IMR-90 (cell line): Measurements from ENCODE around the gene CNFN. TPM values are rescaled to one million over a fixed set of nuclear protein-coding genes. Genes with fewer than 3 reads are reported as not detected.

Experiments used
- ATAC-seq: fragments of 200-7000 bp; cut with Tn5 transposase; 2 replicates; pipeline ENCODE4 v1.9.1; 2020; ENCODE audit warnings: low read depth, mild to moderate bottlenecking, moderate library complexity
- BruUV-seq: library from RNA; stranded (reverse); fragments of 400-500 nt; replicated peaks from 2 replicates; lab custom pipeline; 2021; lab: Mats Ljungman, UMichigan
- CTCF ChIA-PET: fragments of 300-600 bp; formaldehyde crosslinking; extraction: SDS; loops from one replicate; lab custom pipeline; 2021; ENCODE audit warnings: antibody characterized with exemption; lab: Yijun Ruan, JAX
- POLR2A ChIA-PET: fragments of 300-600 bp; sonication (Branson Sonifier 250); formaldehyde crosslinking; loops from one replicate; lab custom pipeline; 2022; ENCODE audit warnings: antibody characterized with exemption; ENCODE audit not compliant: unreplicated experiment; lab: Charles Lee
- DNase-seq: peaks from one replicate; pipeline ENCODE4 v3.0.0; 2013
- H2AFZ ChIP-seq: replicated peaks from 2 replicates; pipeline ENCODE3; 2013; ENCODE audit warnings: low read length, mild to moderate bottlenecking; ENCODE audit not compliant: poor library complexity
- H2AK5ac ChIP-seq: 2 replicates; pipeline ENCODE4 v1.6.1; 2013; ENCODE audit warnings: low read depth, low read length, inconsistent platforms
- H2AK9ac ChIP-seq: replicated peaks from 2 replicates; pipeline ENCODE3; 2013; ENCODE audit warnings: mild to moderate bottlenecking, low read depth, low read length, moderate library complexity; ENCODE audit not compliant: poor library complexity
- H2BK120ac ChIP-seq: 2 replicates; pipeline ENCODE4 v1.6.1; 2013; ENCODE audit warnings: low read depth, low read length, inconsistent platforms
- H2BK15ac ChIP-seq: 3 replicates; pipeline ENCODE4 v1.6.1; 2013; ENCODE audit warnings: low read depth, low read length, inconsistent platforms
- H2BK20ac ChIP-seq: 2 replicates; pipeline ENCODE4 v1.6.1; 2013; ENCODE audit warnings: low read depth, mild to moderate bottlenecking, inconsistent platforms, low read length, moderate library complexity
- H2BK5ac ChIP-seq: 2 replicates; pipeline ENCODE4 v1.6.1; 2013; ENCODE audit warnings: mild to moderate bottlenecking, low read depth, low read length, inconsistent platforms; ENCODE audit not compliant: poor library complexity, severe bottlenecking
- H3K14ac ChIP-seq: replicated peaks from 2 replicates; pipeline ENCODE4 v1.6.1; 2013; ENCODE audit warnings: low read depth, low read length, inconsistent platforms
- H3K18ac ChIP-seq: 2 replicates; pipeline ENCODE4 v1.6.1; 2013; ENCODE audit warnings: low read depth, low read length, control low read depth
- H3K23ac ChIP-seq: 2 replicates; pipeline ENCODE4 v1.6.1; 2013; ENCODE audit warnings: low read depth, low read length, inconsistent platforms
- H3K27ac ChIP-seq: 2 replicates; pipeline ENCODE4 v1.5.1; 2013; ENCODE audit warnings: mild to moderate bottlenecking, control low read depth, low read length; ENCODE audit not compliant: insufficient read depth
- H3K27me3 ChIP-seq: 2 replicates; pipeline ENCODE4 v1.6.1; 2013; ENCODE audit warnings: low read length; ENCODE audit not compliant: control insufficient read depth, insufficient read depth
- H3K36me3 ChIP-seq: 2 replicates; pipeline ENCODE4 v1.6.1; 2013; ENCODE audit warnings: low read length, mixed read lengths; ENCODE audit not compliant: control insufficient read depth, insufficient read depth
- H3K4ac ChIP-seq: 2 replicates; pipeline ENCODE4 v1.6.1; 2013; ENCODE audit warnings: low read depth, low read length, inconsistent platforms
- H3K4me1 ChIP-seq: 2 replicates; pipeline ENCODE4 v1.6.1; 2013; ENCODE audit warnings: low read length, mixed read lengths; ENCODE audit not compliant: control insufficient read depth, insufficient read depth
- H3K4me2 ChIP-seq: 2 replicates; pipeline ENCODE4 v1.6.1; 2013; ENCODE audit warnings: low read depth, mild to moderate bottlenecking, control low read depth, low read length, moderate library complexity
- H3K4me3 ChIP-seq: 2 replicates; pipeline ENCODE4 v1.5.1; 2013; ENCODE audit warnings: low read depth, mild to moderate bottlenecking, control low read depth, low read length, moderate library complexity; ENCODE audit not compliant: insufficient read depth
- H3K56ac ChIP-seq: 2 replicates; pipeline ENCODE4 v1.6.1; 2013; ENCODE audit warnings: low read length, inconsistent platforms; ENCODE audit not compliant: insufficient read depth; ENCODE audit errors: extremely low read depth
- H3K79me1 ChIP-seq, 2 experiments: 2 replicates each; pipeline ENCODE4 v1.6.1; 2013; ENCODE audit warnings: low read length in 2 of 2, inconsistent platforms in 1 of 2, low read depth in 1 of 2
- H3K9ac ChIP-seq: 2 replicates; pipeline ENCODE4 v1.6.1; 2013; ENCODE audit warnings: low read depth, low read length, control low read depth
- H3K9me1 ChIP-seq: 2 replicates; pipeline ENCODE4 v1.6.1; 2013; ENCODE audit warnings: low read length, inconsistent platforms; ENCODE audit not compliant: insufficient read depth
- H3K9me3 ChIP-seq: 2 replicates; pipeline ENCODE4 v1.6.1; 2013; ENCODE audit warnings: low read length; ENCODE audit not compliant: control insufficient read depth, insufficient read depth
- H4K20me1 ChIP-seq: 2 replicates; pipeline ENCODE4 v1.6.1; 2013; ENCODE audit warnings: low read length, inconsistent platforms; ENCODE audit not compliant: insufficient read depth
- H4K5ac ChIP-seq: 2 replicates; pipeline ENCODE4 v1.6.1; 2013; ENCODE audit warnings: mild to moderate bottlenecking, low read depth, low read length, control low read depth
- H4K8ac ChIP-seq, 2 experiments: 2 replicates each; pipeline ENCODE4 v1.6.1; 2013; ENCODE audit warnings: low read depth in 2 of 2, low read length in 2 of 2, control low read depth in 1 of 2, inconsistent platforms in 1 of 2
- H4K91ac ChIP-seq: 2 replicates; pipeline ENCODE4 v1.6.1; 2013; ENCODE audit warnings: low read depth, low read length, inconsistent platforms; ENCODE audit not compliant: insufficient read depth
- BHLHE40 ChIP-seq: fragments of 150-350 bp; IDR thresholded peaks from 2 replicates; pipeline ENCODE4 v1.6.1; 2016; ENCODE audit warnings: mild to moderate bottlenecking, low read depth, low read length
- CEBPB ChIP-seq: IDR thresholded peaks from 2 replicates; pipeline ENCODE4 v1.6.1; 2012; ENCODE audit warnings: low read depth, low read length, improper control_type of control experiment
- CHD1 ChIP-seq: IDR thresholded peaks from 2 replicates; pipeline ENCODE4 v1.6.1; 2012; ENCODE audit warnings: low read depth, low read length, improper control_type of control experiment
- FOS ChIP-seq: fragments of 150-350 bp; IDR thresholded peaks from 2 replicates; pipeline ENCODE4 v1.6.1; 2016; ENCODE audit warnings: low read depth, low read length
- MAFK ChIP-seq: IDR thresholded peaks from 2 replicates; pipeline ENCODE4 v1.6.1; 2012; ENCODE audit warnings: low read depth, low read length, improper control_type of control experiment
- MXI1 ChIP-seq: IDR thresholded peaks from 2 replicates; pipeline ENCODE4 v1.6.1; 2012; ENCODE audit warnings: low read depth, mild to moderate bottlenecking, low read length, moderate library complexity, borderline replicate concordance
- NFE2L2 ChIP-seq: fragments of 150-350 bp; IDR thresholded peaks from 2 replicates; pipeline ENCODE4 v1.6.1; 2016; ENCODE audit warnings: low read depth, mild to moderate bottlenecking, low read length
- POLR2A ChIP-seq: IDR thresholded peaks from 2 replicates; pipeline ENCODE4 v1.6.1; 2012; ENCODE audit warnings: mild to moderate bottlenecking, low read depth, low read length
- RAD21 ChIP-seq: IDR thresholded peaks from 2 replicates; pipeline ENCODE4 v1.6.1; 2012; ENCODE audit warnings: low read length, improper control_type of control experiment
- RCOR1 ChIP-seq: IDR thresholded peaks from 2 replicates; pipeline ENCODE4 v1.6.1; 2012; ENCODE audit warnings: mild to moderate bottlenecking, low read length, improper control_type of control experiment; ENCODE audit not compliant: insufficient replicate concordance
- RFX5 ChIP-seq: IDR thresholded peaks from 2 replicates; pipeline ENCODE4 v1.8.0; 2012; ENCODE audit warnings: low read depth, mild to moderate bottlenecking, low read length, moderate library complexity
- SMC3 ChIP-seq: fragments of 150-350 bp; IDR thresholded peaks from 2 replicates; pipeline ENCODE4 v1.6.1; 2016; ENCODE audit warnings: low read depth, mild to moderate bottlenecking, antibody characterized with exemption, low read length, moderate library complexity
- USF2 ChIP-seq: fragments of 150-350 bp; IDR thresholded peaks from 2 replicates; pipeline ENCODE4 v1.6.1; 2017; ENCODE audit warnings: mild to moderate bottlenecking, antibody characterized with exemption, low read length, low read depth
- WGBS, 2 experiments: methylation state at CpG; one replicate each; pipeline versions ENCODE4 v1.1.5 to v1.1.7; 2013; ENCODE audit warnings: missing lambda C conversion rate in 2 of 2; ENCODE audit not compliant: insufficient read length in 1 of 2; ENCODE audit errors: extremely low coverage in 2 of 2; 5-methylcytosine and 5-hydroxymethylcytosine counted together
- dilution Hi-C: fragments of 300-500 bp; cut with HindIII; formaldehyde crosslinking; loops from one replicate; pipeline ENCODE4 v1.14.3; 2018; ENCODE audit warnings: low sequenced_read_pairs; ENCODE audit not compliant: unreplicated experiment
- in situ Hi-C: fragments of 300-500 bp; cut with MboI; formaldehyde crosslinking; loops from 3 replicates; pipeline ENCODE4 v1.14.3; 2019; ENCODE audit warnings: low sequenced_read_pairs, inconsistent platforms, mixed read lengths
- intact Hi-C: fragments of 100-400 bp; cut with micrococcal nuclease; formaldehyde crosslinking; loops from 2 replicates; pipeline ENCODE4 v1.10.0; 2022
- polyA plus RNA-seq, 3 experiments: library from polyadenylated mRNA; depleted of rRNA; stranded (reverse); fragments of >200 nt; gene quantifications; 2 replicates each; pipeline ENCODE4 v1.2.3, GENCODE V29; 2012; ENCODE audit warnings: low replicate concordance in 1 of 3
- total RNA-seq: library from RNA; depleted of rRNA; stranded (reverse); fragments of >200 nt; gene quantifications from 2 replicates; pipeline ENCODE4 v1.2.3, GENCODE V29; 2012
- TF ChIP-seq, protein P1 (sequence below): conservative IDR thresholded peaks from 2 replicates; pipeline ENCODE4 v1.5.1; 2012; ENCODE audit warnings: mild to moderate bottlenecking, low read depth, low read length, improper control_type of control experiment
- TF ChIP-seq, protein P2 (sequence below): fragments of 150-350 bp; IDR thresholded peaks from 2 replicates; pipeline ENCODE4 v1.6.1; 2016; ENCODE audit warnings: low read depth, mild to moderate bottlenecking, low read length, moderate library complexity, borderline replicate concordance

Gene CNFN
- total and polyA plus RNA-seq, 2 of the 4 experiments (the other 2 are of a cell fraction) = 1.2 TPM; not detected in 1

DNA sequence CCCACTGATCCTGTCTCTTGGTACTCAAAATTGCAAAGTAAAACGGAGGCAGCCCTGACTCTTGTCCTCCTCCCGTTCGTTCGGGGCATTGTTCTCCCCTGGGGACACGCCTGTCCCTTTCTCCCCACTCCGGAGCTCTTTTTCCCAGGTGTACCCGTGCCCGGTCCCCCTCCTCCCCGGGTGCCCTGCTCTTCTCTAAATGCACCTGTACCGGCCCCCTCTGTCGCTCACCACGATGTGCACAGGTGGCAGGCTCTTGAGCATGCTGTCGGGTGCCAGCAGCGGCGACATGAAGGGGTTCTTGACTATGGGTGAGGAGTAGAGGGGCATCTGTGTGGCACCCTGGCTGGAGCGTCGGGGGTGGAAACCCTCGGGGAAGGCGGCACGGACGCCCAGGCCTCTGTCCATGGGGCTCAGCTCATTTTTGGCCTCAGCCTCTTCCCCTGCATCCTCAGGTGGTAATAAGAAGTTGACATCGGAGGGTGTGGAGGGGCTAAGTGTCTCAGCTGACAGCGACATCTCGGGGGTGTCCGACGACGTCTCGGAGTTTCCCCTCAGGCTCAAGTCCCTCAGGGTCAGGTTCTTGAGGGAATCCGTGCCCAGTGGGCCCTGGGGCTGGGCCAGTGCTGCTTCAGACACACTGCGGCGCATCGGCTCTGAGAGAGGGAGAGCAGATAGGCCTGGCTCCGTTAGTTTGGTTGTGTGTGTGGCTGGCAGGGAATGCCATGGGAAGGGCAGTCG, 12.4 kb upstream of the CNFN start:
- peak overlapping the region; percentile 97; the same call in 1 of the 2 replicates for H3K4me2 ChIP-seq
- ChIA-PET CTCF (interaction anchor here (1.5 kb wide), 1 partner anchor 38 kb away, joined by 4 read pairs; no protein-coding TSS in a partner anchor), POLR2A (no interaction called here)
- no peak overlapping the region for H2BK20ac ChIP-seq
- WGBS, 2 experiments = 61% methylated on average over 18 of the region's 34 CpGs; no CpG with 5 or more reads in 1 of the 2 experiments
- H4K8ac ChIP-seq = peak overlapping the region in 1 of 2 experiments; percentile 86; a peak in 1 of 4 replicates
- no peak overlapping the region for H3K4me3 ChIP-seq
- H3K4me1 ChIP-seq = peaks cover 7% of the 10 kb centered on the region; the same call in 1 of the 2 replicates
- dilution Hi-C loops (no loop called here), in situ Hi-C loops (no loop called here), intact Hi-C loops (loop anchor here (10.0 kb wide), 1 partner anchor 268 kb away; the partner anchor contains the start of gene POU2F2)
- no TSS peak for BruUV-seq
- no peak for DNase-seq
- no peaks in the 10 kb centered on the region for H3K9me3 ChIP-seq
- no peak overlapping the region for H2BK15ac ChIP-seq
- 0 out of 2 replicates have a peak, but pooled peaks cover 1% of the 10 kb centered on the region for H3K36me3 ChIP-seq
- peak overlapping the region; percentile 71 for H3K23ac ChIP-seq
- no peak for ATAC-seq
- peaks cover 18% of the 10 kb centered on the region for H3K9me1 ChIP-seq
- H3K18ac ChIP-seq = no peak overlapping the region
- H2BK5ac ChIP-seq = no peak overlapping the region
- peak overlapping the region; percentile 69; the same call in 1 of the 2 replicates for H3K14ac ChIP-seq
- H2AK9ac ChIP-seq = peak overlapping the region; percentile 78
- peaks cover 13% of the 10 kb centered on the region; the same call in 1 of the 2 replicates for H4K20me1 ChIP-seq
- no peaks in the 10 kb centered on the region for H3K27me3 ChIP-seq
- H3K9ac ChIP-seq = no peak overlapping the region
- peaks cover 0 to 35% of the 10 kb centered on the region in 2 experiments; a peak in 2 of 4 replicates for H3K79me1 ChIP-seq
- H2BK120ac ChIP-seq = no peak overlapping the region
- H2AK5ac ChIP-seq = no peak overlapping the region
- H2AFZ ChIP-seq = no peak overlapping the region
- no peak overlapping the region for H3K4ac ChIP-seq
- H4K91ac ChIP-seq = no peak overlapping the region
- no peak overlapping the region for H3K56ac ChIP-seq
- no peak overlapping the region for H3K27ac ChIP-seq
- H4K5ac ChIP-seq = no peak overlapping the region
- TF ChIP-seq RCOR1 = no peak
- TF ChIP-seq SMC3 = no peak
- TF ChIP-seq RFX5 = no peak
- TF ChIP-seq BHLHE40 = no peak
- TF ChIP-seq FOS = no peak
- no peak for TF ChIP-seq CEBPB
- TF ChIP-seq MAFK = no peak
- no peak for TF ChIP-seq MXI1
- no peak for TF ChIP-seq USF2
- TF ChIP-seq RAD21 = no peak
- TF ChIP-seq CHD1 = no peak
- no peak for TF ChIP-seq NFE2L2
- TF ChIP-seq, protein P1, sequence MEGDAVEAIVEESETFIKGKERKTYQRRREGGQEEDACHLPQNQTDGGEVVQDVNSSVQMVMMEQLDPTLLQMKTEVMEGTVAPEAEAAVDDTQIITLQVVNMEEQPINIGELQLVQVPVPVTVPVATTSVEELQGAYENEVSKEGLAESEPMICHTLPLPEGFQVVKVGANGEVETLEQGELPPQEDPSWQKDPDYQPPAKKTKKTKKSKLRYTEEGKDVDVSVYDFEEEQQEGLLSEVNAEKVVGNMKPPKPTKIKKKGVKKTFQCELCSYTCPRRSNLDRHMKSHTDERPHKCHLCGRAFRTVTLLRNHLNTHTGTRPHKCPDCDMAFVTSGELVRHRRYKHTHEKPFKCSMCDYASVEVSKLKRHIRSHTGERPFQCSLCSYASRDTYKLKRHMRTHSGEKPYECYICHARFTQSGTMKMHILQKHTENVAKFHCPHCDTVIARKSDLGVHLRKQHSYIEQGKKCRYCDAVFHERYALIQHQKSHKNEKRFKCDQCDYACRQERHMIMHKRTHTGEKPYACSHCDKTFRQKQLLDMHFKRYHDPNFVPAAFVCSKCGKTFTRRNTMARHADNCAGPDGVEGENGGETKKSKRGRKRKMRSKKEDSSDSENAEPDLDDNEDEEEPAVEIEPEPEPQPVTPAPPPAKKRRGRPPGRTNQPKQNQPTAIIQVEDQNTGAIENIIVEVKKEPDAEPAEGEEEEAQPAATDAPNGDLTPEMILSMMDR = no peak
- TF ChIP-seq POLR2A = no peak
- TF ChIP-seq, protein P2, sequence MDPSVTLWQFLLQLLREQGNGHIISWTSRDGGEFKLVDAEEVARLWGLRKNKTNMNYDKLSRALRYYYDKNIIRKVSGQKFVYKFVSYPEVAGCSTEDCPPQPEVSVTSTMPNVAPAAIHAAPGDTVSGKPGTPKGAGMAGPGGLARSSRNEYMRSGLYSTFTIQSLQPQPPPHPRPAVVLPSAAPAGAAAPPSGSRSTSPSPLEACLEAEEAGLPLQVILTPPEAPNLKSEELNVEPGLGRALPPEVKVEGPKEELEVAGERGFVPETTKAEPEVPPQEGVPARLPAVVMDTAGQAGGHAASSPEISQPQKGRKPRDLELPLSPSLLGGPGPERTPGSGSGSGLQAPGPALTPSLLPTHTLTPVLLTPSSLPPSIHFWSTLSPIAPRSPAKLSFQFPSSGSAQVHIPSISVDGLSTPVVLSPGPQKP = no peak
